Measurements from ENCODE around the gene PSMD9. TPM values are rescaled to one million over a fixed set of nuclear protein-coding genes. Genes with fewer than 3 reads are reported as not detected.

Gene PSMD9
- total RNA-seq, 3 donors from 2014 or later, result 34.7 to 65.3 (median 37.9) TPM

GRCh38 chr12:121939992-121940766 is 51.6 kb downstream of the PSMD9 start:
- Histone ChIP-seq H3K9me3 (no peaks in the 10 kb centered on the region), H3K4me3 (no peak overlapping the region), H3K27ac (no peak overlapping the region), H3K36me3 (no peaks in the 10 kb centered on the region), H3K4me1 (no peaks in the 10 kb centered on the region), H3K27me3 (no peaks in the 10 kb centered on the region)
- DNase-seq (ENCODE audit: low spot score in 2 of 2), result no peak
- no peak for TF ChIP-seq CTCF (IDR thresholded peaks at IDR 0.05)
- intact Hi-C loops (cut with DNase I; ENCODE audit: low total_unique reads), result no loop called here

DNA sequence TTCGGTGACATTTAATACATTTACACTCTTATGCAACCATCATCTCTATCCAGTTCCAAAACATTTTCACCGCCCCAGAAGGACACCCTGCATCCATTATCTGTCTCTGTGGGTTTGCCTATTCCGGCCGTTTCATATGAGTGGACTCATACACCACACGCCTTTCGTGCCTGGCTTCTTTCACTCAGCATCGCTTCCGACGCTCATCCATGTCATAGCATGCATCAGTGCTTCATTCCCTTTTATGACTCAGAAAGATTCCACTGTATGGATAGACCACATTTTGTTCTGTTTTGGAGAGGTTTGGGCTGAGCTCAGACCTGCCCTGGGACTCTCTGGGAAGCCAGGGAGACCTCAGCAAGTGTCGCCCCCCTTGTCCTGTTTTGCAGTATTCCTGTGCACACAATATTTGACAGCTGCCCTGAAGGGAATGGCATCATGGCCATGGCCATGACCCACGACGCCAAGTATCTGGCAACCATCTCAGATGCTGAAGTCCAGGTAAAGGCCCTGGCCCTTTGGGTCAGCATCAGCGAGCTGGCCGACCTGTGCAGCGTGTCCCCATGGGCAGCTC is 53.6 kb downstream of the PSMD9 start:
- Histone ChIP-seq H3K27ac (no peak overlapping the region), H3K27me3 (no peaks in the 10 kb centered on the region), H3K36me3 (no peaks in the 10 kb centered on the region), H3K9me3 (no peaks in the 10 kb centered on the region), H3K4me3 (no peak overlapping the region), H3K4me1 (no peaks in the 10 kb centered on the region)
- intact Hi-C loops (cut with DNase I; ENCODE audit: low total_unique reads), result no loop called here
- TF ChIP-seq POLR2A (IDR thresholded peaks at IDR 0.05) (no peak), POLR2AphosphoS5 (IDR thresholded peaks at IDR 0.05) (no peak), CTCF (IDR thresholded peaks at IDR 0.05) (no peak)
- no peak for DNase-seq (ENCODE audit: low spot score in 2 of 2)

DNA sequence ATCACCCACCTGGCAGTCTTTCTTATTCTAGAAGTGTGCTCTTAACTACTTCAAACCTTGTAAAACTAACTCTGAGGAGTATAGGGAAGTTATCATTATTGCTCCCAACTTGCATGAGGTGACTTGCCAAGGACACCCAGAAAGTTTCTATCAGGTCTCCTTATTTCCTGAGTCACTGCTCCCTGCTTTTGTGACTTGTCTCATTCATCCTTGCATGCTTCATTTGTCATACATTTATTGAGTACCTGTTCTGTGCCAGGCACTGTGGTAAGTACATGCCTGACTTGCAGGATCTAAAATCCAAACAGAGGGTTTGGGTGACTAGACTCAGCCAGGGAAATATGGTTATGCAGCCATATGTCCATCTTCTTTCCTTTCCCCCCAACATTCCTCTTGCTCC is 55.3 kb downstream of the PSMD9 start:
- intact Hi-C loops (cut with DNase I; ENCODE audit: low total_unique reads), result no loop called here
- H3K4me1 ChIP-seq, result no peaks in the 10 kb centered on the region
- no peaks in the 10 kb centered on the region for H3K36me3 ChIP-seq
- no peaks in the 10 kb centered on the region for H3K9me3 ChIP-seq
- no peak overlapping the region for H3K27ac ChIP-seq
- DNase-seq (ENCODE audit: low spot score in 2 of 2), result no peak
- TF ChIP-seq POLR2AphosphoS5 (IDR thresholded peaks at IDR 0.05) (no peak), CTCF (IDR thresholded peaks at IDR 0.05) (no peak), POLR2A (IDR thresholded peaks at IDR 0.05) (no peak)
- H3K27me3 ChIP-seq, result no peaks in the 10 kb centered on the region
- no peak overlapping the region for H3K4me3 ChIP-seq

- TF ChIP-seq CTCF (IDR thresholded peaks at IDR 0.05) (no peak), POLR2A (IDR thresholded peaks at IDR 0.05) (no peak), POLR2AphosphoS5 (IDR thresholded peaks at IDR 0.05) (no peak)
- Histone ChIP-seq H3K27ac (no peak overlapping the region), H3K4me1 (no peaks in the 10 kb centered on the region), H3K4me3 (no peak overlapping the region), H3K36me3 (no peaks in the 10 kb centered on the region), H3K9me3 (no peaks in the 10 kb centered on the region), H3K27me3 (no peaks in the 10 kb centered on the region)
- intact Hi-C loops (cut with DNase I; ENCODE audit: low total_unique reads), result no loop called here
- DNase-seq (ENCODE audit: low spot score in 2 of 2), result no peak
Measured at GRCh38 chr12:121946313-121947025, 57.9 kb downstream of the PSMD9 start.

DNA sequence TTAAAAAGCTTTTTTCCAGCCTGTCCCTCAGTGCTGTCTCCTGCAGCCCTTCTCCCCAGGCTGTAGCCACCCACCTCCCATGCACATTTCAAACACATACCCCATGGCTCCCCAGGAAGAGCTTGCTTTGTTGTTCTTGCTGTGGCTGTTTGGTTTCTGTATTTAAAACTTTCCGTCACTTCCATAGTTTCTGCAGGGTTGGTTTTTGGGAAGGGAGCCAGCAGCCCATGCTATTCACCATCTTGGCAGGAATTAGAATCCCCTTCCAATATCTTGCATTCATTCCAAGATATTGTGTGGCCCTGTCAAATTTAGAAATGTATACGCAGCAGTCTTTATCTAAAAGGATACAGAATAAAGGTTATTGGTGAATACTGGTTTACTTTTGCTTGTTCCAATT is 59.4 kb downstream of the PSMD9 start:
- no peaks in the 10 kb centered on the region for H3K4me1 ChIP-seq
- intact Hi-C loops (cut with DNase I; ENCODE audit: low total_unique reads), result no loop called here
- no peaks in the 10 kb centered on the region for H3K27me3 ChIP-seq
- no peaks in the 10 kb centered on the region for H3K36me3 ChIP-seq
- TF ChIP-seq POLR2A (IDR thresholded peaks at IDR 0.05), result no peak
- no peak overlapping the region for H3K4me3 ChIP-seq
- no peaks in the 10 kb centered on the region for H3K9me3 ChIP-seq
- no peak overlapping the region for H3K27ac ChIP-seq
- DNase-seq (ENCODE audit: low spot score in 2 of 2), result no peak
